Fibroblast of lung (primary cell): ENCODE data around the gene LHFPL2. TPM values are rescaled to one million over a fixed set of nuclear protein-coding genes. Genes with fewer than 3 reads are reported as not detected.

Experiments used
- DNase-seq, 2 donors: peaks; one replicate each; pipeline versions ENCODE4 v3.0.0 to v3.0.0-alpha.2; 2010; ENCODE audit warnings: low read depth in 2 of 2
- H2AFZ ChIP-seq: 2 replicates; pipeline ENCODE4 v1.5.1; 2012; ENCODE audit warnings: low read length, control low read depth, inconsistent platforms
- H3K27ac ChIP-seq: 2 replicates; pipeline ENCODE4 v1.5.1; 2011; ENCODE audit warnings: low read length, control low read depth; ENCODE audit not compliant: insufficient read depth
- H3K27me3 ChIP-seq: 2 replicates; pipeline ENCODE4 v1.5.1; 2011; ENCODE audit warnings: mild to moderate bottlenecking, low read length; ENCODE audit not compliant: control insufficient read depth, insufficient read depth
- H3K36me3 ChIP-seq: 2 replicates; pipeline ENCODE4 v1.5.1; 2011; ENCODE audit warnings: low read length; ENCODE audit not compliant: control insufficient read depth, insufficient read depth
- H3K4me1 ChIP-seq: 2 replicates; pipeline ENCODE4 v1.5.1; 2011; ENCODE audit warnings: low read length; ENCODE audit not compliant: control insufficient read depth, insufficient read depth; ENCODE audit errors: extremely low read depth
- H3K4me2 ChIP-seq: 2 replicates; pipeline ENCODE4 v1.5.1; 2011; ENCODE audit warnings: low read length, control low read depth; ENCODE audit not compliant: insufficient read depth; ENCODE audit errors: extremely low read depth
- H3K4me3 ChIP-seq, 4 experiments: fragments of 200-600 bp in 1 of 4; sonication (generic) in 1 of 4; replicated peaks in 1 of 4; 2 replicates each; pipeline ENCODE4 v1.5.1; 2011 to 2016; ENCODE audit warnings: low read length in 4 of 4, low read depth in 3 of 4, mild to moderate bottlenecking in 3 of 4, control low read depth in 2 of 4, inconsistent platforms in 1 of 4, mixed read lengths in 1 of 4; ENCODE audit not compliant: insufficient read depth in 1 of 4; ENCODE audit errors: control extremely low read depth in 1 of 4
- H3K79me2 ChIP-seq: 2 replicates; pipeline ENCODE4 v1.5.1; 2012; ENCODE audit warnings: mild to moderate bottlenecking, low read length, inconsistent platforms; ENCODE audit not compliant: control insufficient read depth, insufficient read depth
- H3K9ac ChIP-seq: 2 replicates; pipeline ENCODE4 v1.5.1; 2011; ENCODE audit warnings: mild to moderate bottlenecking, low read length, control low read depth; ENCODE audit not compliant: insufficient read depth
- H3K9me3 ChIP-seq: 2 replicates; pipeline ENCODE4 v1.5.1; 2012; ENCODE audit warnings: low read depth, low read length; ENCODE audit not compliant: control insufficient read depth, insufficient read depth
- H4K20me1 ChIP-seq: 2 replicates; pipeline ENCODE4 v1.5.1; 2011; ENCODE audit warnings: low read length; ENCODE audit not compliant: control insufficient read depth, insufficient read depth; ENCODE audit errors: extremely low read depth
- CTCF ChIP-seq, 2 donors: IDR thresholded peaks in 1 of 2; conservative IDR thresholded peaks in 1 of 2; 1 replicate in 1 of 2; 2 replicates in 1 of 2; pipeline ENCODE4 v1.5.1; 2011 to 2012; ENCODE audit warnings: low read length in 2 of 2, control low read depth in 1 of 2, inconsistent platforms in 1 of 2, low read depth in 1 of 2, mild to moderate bottlenecking in 1 of 2
- EZH2 ChIP-seq: IDR thresholded peaks from 2 replicates; pipeline ENCODE4 v1.5.1; 2012; ENCODE audit warnings: low read length, control low read depth, mild to moderate bottlenecking; ENCODE audit errors: missing control alignments
- polyA plus RNA-seq, 2 donors: library from polyadenylated mRNA; depleted of rRNA in 1 of 2; stranded (reverse) in 1 of 2; unstranded in 1 of 2; fragments of >200 nt; gene quantifications; 2 replicates each; pipeline ENCODE4 v1.2.1, GENCODE V29; 2011 to 2012; ENCODE audit warnings: missing spikeins in 1 of 2
- total RNA-seq: library from RNA; depleted of rRNA; stranded (reverse); fragments of >200 nt; gene quantifications from 2 replicates; pipeline ENCODE4 v1.2.1, GENCODE V29; 2014

LHFPL2 gene
- total and polyA plus RNA-seq, 2 donors (not counting 1 experiment from before 2014, with no cell fraction given), result 13.7 to 51.4 TPM

- no peaks in the 10 kb centered on the region for H3K79me2 ChIP-seq
- H4K20me1 ChIP-seq, result no peaks in the 10 kb centered on the region
- H3K4me1 ChIP-seq, result peaks cover 19% of the 10 kb centered on the region
- H3K27me3 ChIP-seq, result no peaks in the 10 kb centered on the region
- peak overlapping the region; percentile 93 for H3K27ac ChIP-seq
- H2AFZ ChIP-seq, result no peak overlapping the region
- no peak for TF ChIP-seq CTCF (conservative IDR thresholded peaks at IDR 0.05 in 1 of 2, IDR thresholded peaks at IDR 0.05 in 1 of 2; ENCODE audit: low read depth in 1 of 2, low read length in 2 of 2)
- TF ChIP-seq EZH2, result no peak
- H3K36me3 ChIP-seq, result no peaks in the 10 kb centered on the region
- H3K9ac ChIP-seq, result peak overlapping the region; percentile 48
- no peaks in the 10 kb centered on the region for H3K9me3 ChIP-seq
- H3K4me2 ChIP-seq, result peak overlapping the region; percentile 49
- peak; percentile 71 to 94 for DNase-seq
- no peak overlapping the region for H3K4me3 ChIP-seq
These were observed 101.4 kb downstream of the LHFPL2 start for GRCh38 chr5:78547183-78547582.

- Histone ChIP-seq H3K27ac (peak overlapping the region; percentile 93), H2AFZ (no peak overlapping the region), H3K9me3 (no peaks in the 10 kb centered on the region), H3K4me1 (peaks cover 19% of the 10 kb centered on the region), H3K36me3 (no peaks in the 10 kb centered on the region), H3K4me3 (no peak overlapping the region), H3K4me2 (peak overlapping the region; percentile 51), H3K9ac (no peak overlapping the region), H3K27me3 (no peaks in the 10 kb centered on the region), H4K20me1 (no peaks in the 10 kb centered on the region), H3K79me2 (no peaks in the 10 kb centered on the region)
- DNase-seq, result peak in 1 of 2 donors; percentile 70
- TF ChIP-seq CTCF (conservative IDR thresholded peaks at IDR 0.05 in 1 of 2, IDR thresholded peaks at IDR 0.05 in 1 of 2; ENCODE audit: low read depth in 1 of 2, low read length in 2 of 2) (no peak), EZH2 (no peak)
These were observed 102.1 kb downstream of the LHFPL2 start for GRCh38 chr5:78546276-78546996.

GRCh38 chr5:78545406-78545805, 103.2 kb downstream of the LHFPL2 start:
- Histone ChIP-seq H3K4me2 (no peak overlapping the region), H3K79me2 (no peaks in the 10 kb centered on the region), H2AFZ (no peak overlapping the region), H3K4me1 (peaks cover 22% of the 10 kb centered on the region), H4K20me1 (no peaks in the 10 kb centered on the region), H3K4me3 (no peak overlapping the region), H3K9me3 (no peaks in the 10 kb centered on the region), H3K27ac (peak overlapping the region; percentile 34), H3K27me3 (no peaks in the 10 kb centered on the region), H3K9ac (no peak overlapping the region), H3K36me3 (no peaks in the 10 kb centered on the region)
- no peak for DNase-seq
- no peak for TF ChIP-seq EZH2
- TF ChIP-seq CTCF (conservative IDR thresholded peaks at IDR 0.05 in 1 of 2, IDR thresholded peaks at IDR 0.05 in 1 of 2; ENCODE audit: low read depth in 1 of 2, low read length in 2 of 2), result no peak
